C4-2B (cell line): Measurements from ENCODE around the gene NCKAP5.

ENCODE experiments used
- H3K27ac ChIP-seq: fragments of 450-650 bp; 2 replicates; pipeline ENCODE4 v1.5.1; 2017
- ZFX ChIP-seq: fragments of 450-650 bp; IDR thresholded peaks from 2 replicates; pipeline ENCODE4 v1.6.1; 2017
- TF ChIP-seq, protein P1 (sequence below): fragments of 450-650 bp; conservative IDR thresholded peaks from 2 replicates; pipeline ENCODE4 v1.5.1; 2017; ENCODE audit warnings: mild to moderate bottlenecking

NCKAP5 gene

GRCh38 chr2:132782176-132782783 lies 786.0 kb downstream of the NCKAP5 start:
- H3K27ac ChIP-seq, result no peak overlapping the region
- TF ChIP-seq ZFX, result no peak
- TF ChIP-seq, protein P1, sequence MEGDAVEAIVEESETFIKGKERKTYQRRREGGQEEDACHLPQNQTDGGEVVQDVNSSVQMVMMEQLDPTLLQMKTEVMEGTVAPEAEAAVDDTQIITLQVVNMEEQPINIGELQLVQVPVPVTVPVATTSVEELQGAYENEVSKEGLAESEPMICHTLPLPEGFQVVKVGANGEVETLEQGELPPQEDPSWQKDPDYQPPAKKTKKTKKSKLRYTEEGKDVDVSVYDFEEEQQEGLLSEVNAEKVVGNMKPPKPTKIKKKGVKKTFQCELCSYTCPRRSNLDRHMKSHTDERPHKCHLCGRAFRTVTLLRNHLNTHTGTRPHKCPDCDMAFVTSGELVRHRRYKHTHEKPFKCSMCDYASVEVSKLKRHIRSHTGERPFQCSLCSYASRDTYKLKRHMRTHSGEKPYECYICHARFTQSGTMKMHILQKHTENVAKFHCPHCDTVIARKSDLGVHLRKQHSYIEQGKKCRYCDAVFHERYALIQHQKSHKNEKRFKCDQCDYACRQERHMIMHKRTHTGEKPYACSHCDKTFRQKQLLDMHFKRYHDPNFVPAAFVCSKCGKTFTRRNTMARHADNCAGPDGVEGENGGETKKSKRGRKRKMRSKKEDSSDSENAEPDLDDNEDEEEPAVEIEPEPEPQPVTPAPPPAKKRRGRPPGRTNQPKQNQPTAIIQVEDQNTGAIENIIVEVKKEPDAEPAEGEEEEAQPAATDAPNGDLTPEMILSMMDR, result no peak

- no peak overlapping the region for H3K27ac ChIP-seq
- TF ChIP-seq, protein P1, result no peak
- TF ChIP-seq ZFX, result no peak
Observed at GRCh38 chr2:132780651-132781050, 787.6 kb downstream of the NCKAP5 start.

- no peak overlapping the region for H3K27ac ChIP-seq
- TF ChIP-seq, protein P1, result no peak
- no peak for TF ChIP-seq ZFX
Observed at GRCh38 chr2:132779206-132779721, 789.0 kb downstream of the NCKAP5 start.

GRCh38 chr2:132776287-132776686 lies 792.0 kb downstream of the NCKAP5 start:
- H3K27ac ChIP-seq, result no peak overlapping the region
- TF ChIP-seq, protein P1, result no peak
- TF ChIP-seq ZFX, result no peak

- H3K27ac ChIP-seq, result no peak overlapping the region
- TF ChIP-seq, protein P1, result no peak
- no peak for TF ChIP-seq ZFX
Observed at GRCh38 chr2:132774189-132774588, 794.1 kb downstream of the NCKAP5 start.

DNA sequence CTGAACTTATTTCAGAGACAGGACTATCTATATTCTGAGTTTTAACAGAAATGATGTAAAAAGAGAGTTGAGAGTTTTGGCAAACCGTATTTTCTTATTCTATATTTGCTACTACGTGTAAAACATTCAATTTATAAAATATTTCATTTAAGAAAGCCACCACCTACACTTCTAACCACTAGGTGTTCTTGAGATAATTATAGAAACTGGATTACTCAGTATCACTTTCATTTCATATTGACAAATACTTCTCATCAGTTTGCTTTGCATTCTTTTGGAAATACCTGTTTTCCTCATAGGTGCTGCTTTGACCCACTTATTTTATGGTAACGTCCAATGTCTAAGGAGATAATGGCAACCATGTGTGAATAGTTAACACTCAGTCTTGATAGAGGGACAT lies 794.9 kb downstream of the NCKAP5 start:
- no peak for TF ChIP-seq ZFX
- TF ChIP-seq, protein P1, result no peak
- no peak overlapping the region for H3K27ac ChIP-seq

DNA sequence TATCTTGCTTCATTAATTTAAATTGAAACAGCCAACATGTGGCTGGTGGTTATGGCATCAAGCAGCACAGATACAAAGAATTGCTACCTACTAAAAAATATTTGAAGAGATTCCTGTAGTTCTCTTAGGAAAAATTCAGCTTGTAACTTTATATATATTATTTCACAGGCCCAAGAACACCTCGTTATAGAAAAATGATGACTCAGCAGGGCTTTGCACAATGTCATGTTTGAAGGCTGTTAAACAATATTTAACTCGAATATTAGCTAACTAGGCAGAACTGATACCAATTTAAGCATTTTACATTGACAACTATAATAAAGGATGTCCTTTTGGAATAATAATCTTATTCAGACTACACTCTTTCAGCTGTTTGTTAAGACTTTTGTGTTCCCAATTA lies 795.9 kb downstream of the NCKAP5 start:
- H3K27ac ChIP-seq, result no peak overlapping the region
- TF ChIP-seq, protein P1, result no peak
- TF ChIP-seq ZFX, result no peak
